DND-41 (cell line): Measurements from ENCODE around the gene APOD.
"Not testable (repeated sequence)": the region's sequence is repeated elsewhere in the genome, so short reads cannot be mapped to it uniquely, and the experiment has no call there.

ENCODE experiments used
- EZH2 ChIP-seq: IDR thresholded peaks from 3 replicates; pipeline ENCODE4 v1.6.1; 2012; ENCODE audit warnings: borderline replicate concordance, low read depth, mild to moderate bottlenecking, moderate library complexity, low read length, inconsistent platforms; ENCODE audit not compliant: severe bottlenecking
- TF ChIP-seq, protein P1 (sequence below): IDR thresholded peaks from 2 replicates; pipeline ENCODE4 v1.5.1; 2012; ENCODE audit warnings: borderline replicate concordance, low read length, moderate library complexity, mild to moderate bottlenecking; ENCODE audit not compliant: poor library complexity, severe bottlenecking; ENCODE audit errors: extremely low read depth

DNA sequence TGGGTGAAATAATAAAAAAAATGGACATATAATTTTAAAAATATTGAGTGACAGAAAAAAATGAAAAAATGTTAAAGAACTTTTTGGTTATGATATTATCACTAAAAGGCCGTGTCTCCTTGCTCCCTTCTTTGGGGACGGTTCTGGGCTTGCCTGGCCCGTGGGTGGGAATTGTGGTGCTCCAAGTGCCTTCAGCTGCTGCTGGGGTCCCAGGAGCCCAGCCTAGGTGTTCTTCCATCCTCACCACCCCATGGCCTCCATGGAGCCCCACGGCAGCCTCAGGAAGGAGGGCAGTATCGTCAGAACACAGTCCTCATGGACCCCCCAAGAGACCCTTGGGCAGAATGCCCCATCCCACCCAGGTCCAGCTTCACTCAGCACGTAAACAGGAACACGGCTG is 45.9 kb upstream of the APOD start:
- TF ChIP-seq, protein P1, sequence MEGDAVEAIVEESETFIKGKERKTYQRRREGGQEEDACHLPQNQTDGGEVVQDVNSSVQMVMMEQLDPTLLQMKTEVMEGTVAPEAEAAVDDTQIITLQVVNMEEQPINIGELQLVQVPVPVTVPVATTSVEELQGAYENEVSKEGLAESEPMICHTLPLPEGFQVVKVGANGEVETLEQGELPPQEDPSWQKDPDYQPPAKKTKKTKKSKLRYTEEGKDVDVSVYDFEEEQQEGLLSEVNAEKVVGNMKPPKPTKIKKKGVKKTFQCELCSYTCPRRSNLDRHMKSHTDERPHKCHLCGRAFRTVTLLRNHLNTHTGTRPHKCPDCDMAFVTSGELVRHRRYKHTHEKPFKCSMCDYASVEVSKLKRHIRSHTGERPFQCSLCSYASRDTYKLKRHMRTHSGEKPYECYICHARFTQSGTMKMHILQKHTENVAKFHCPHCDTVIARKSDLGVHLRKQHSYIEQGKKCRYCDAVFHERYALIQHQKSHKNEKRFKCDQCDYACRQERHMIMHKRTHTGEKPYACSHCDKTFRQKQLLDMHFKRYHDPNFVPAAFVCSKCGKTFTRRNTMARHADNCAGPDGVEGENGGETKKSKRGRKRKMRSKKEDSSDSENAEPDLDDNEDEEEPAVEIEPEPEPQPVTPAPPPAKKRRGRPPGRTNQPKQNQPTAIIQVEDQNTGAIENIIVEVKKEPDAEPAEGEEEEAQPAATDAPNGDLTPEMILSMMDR: not testable (repeated sequence)
- not testable (repeated sequence) for TF ChIP-seq EZH2
